Prostate gland (tissue), 2 donors: Measurements from ENCODE around the gene EML4. TPM values are rescaled to one million over a fixed set of nuclear protein-coding genes. Genes with fewer than 3 reads are reported as not detected.
"Not testable (repeated sequence)": the region's sequence is repeated elsewhere in the genome, so short reads cannot be mapped to it uniquely, and the experiment has no call there.

Experiments
- DNase-seq: peaks from one replicate; pipeline ENCODE4 v3.0.0-alpha.2; 2019; ENCODE audit warnings: low spot score
- H3K27ac ChIP-seq, 2 donors: fragments of 200-600 bp; sonication (generic); 2 replicates each; pipeline ENCODE4 v1.5.1; 2017 to 2019
- H3K27me3 ChIP-seq: fragments of 200-600 bp; sonication (generic); replicated peaks from 2 replicates; pipeline ENCODE4 v1.5.1; 2019; ENCODE audit not compliant: insufficient read depth
- H3K36me3 ChIP-seq, 2 donors: fragments of 200-600 bp; sonication (generic); 1 replicate in 1 of 2; 2 replicates in 1 of 2; pipeline versions ENCODE4 v1.5.1 to v1.8.1; 2017 to 2019
- H3K4me1 ChIP-seq: fragments of 200-600 bp; sonication (generic); replicated peaks from 2 replicates; pipeline ENCODE4 v1.5.1; 2019
- H3K4me3 ChIP-seq, 2 donors: fragments of 200-600 bp; sonication (generic); 2 replicates each; pipeline ENCODE4 v1.5.1; 2017 to 2019
- H3K9me3 ChIP-seq: fragments of 200-600 bp; sonication (generic); 2 replicates; pipeline ENCODE4 v1.5.1; 2017
- CTCF ChIP-seq, 4 experiments: fragments of 200-600 bp in 2 of 4; fragments of 450-650 bp in 2 of 4; sonication (generic) in 2 of 4; IDR thresholded peaks; 1 replicate in 3 of 4; 2 replicates in 1 of 4; pipeline ENCODE4 v1.5.1; 2016 to 2019; ENCODE audit warnings: antibody characterized with exemption in 4 of 4, mild to moderate bottlenecking in 2 of 4, moderate library complexity in 2 of 4
- POLR2A ChIP-seq: fragments of 450-650 bp; IDR thresholded peaks from one replicate; pipeline ENCODE4 v1.6.1; 2016; ENCODE audit warnings: antibody characterized with exemption, mild to moderate bottlenecking
- POLR2AphosphoS5 ChIP-seq: sonication (generic); formaldehyde crosslinking; IDR thresholded peaks from one replicate; pipeline ENCODE4 v1.6.1; 2017; ENCODE audit warnings: antibody characterized with exemption
- WGBS: methylation state at CpG from one replicate; pipeline ENCODE4 v1.1.5; 2018; 5-methylcytosine and 5-hydroxymethylcytosine counted together
- intact Hi-C: fragments of 100-400 bp; cut with DNase I; formaldehyde crosslinking; loops from one replicate; pipeline ENCODE4 v1.14.2; 2022
- total RNA-seq, 2 donors: library from RNA; depleted of rRNA; stranded (reverse); fragments of >200 nt; gene quantifications; one replicate each; pipeline ENCODE4 v1.1.0, GENCODE V29; 2016

EML4 gene
- total RNA-seq, 2 donors from 2014 or later: 26.3 to 38.2 TPM

DNA sequence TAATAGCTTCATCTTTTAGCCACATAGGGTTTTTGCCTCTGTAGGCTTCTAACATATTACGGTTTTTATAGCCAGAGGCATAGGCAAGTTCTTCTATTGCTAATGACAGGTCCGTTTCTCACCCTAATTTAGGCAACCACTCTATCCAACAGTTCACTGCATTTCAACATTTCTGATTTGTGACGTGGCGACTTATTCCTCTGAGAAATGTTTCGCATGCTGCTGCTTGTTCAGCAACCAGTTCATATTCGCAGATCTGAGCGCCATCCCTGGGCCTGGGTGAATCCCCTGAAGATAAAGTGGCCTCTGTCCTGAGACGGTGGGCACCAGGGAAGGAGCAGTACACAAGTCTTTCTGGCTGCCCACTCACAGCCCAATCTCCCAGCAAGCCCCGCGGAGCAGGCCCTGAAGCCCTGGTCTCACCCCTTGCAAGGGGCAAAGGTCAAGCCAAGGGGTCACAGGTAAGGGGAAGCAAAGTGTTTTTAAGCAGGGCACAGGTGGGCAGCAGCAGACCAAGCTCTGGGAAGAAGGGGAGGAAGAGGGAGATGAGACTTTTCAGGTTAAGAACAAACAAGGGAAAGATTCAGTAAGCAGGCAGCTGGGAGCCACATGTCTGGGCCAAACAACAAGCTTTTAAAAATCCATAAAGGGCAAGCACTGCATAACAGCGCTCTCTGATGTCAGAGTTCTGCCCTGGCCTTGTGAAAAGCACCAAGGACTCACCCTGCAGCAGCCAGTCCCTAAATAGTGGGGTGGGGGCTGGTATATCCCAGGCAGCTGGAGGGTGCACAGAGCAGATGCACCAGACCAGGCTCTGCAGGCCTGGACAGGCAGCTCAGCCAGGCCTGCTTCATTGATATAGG, 202.7 kb downstream of the EML4 start:
- TF ChIP-seq CTCF (IDR thresholded peaks at IDR 0.05): no peak
- TF ChIP-seq POLR2AphosphoS5: peak; percentile 38
- no peak for TF ChIP-seq POLR2A
- intact Hi-C loops: no loop called here
- H3K4me3 ChIP-seq: no peak overlapping the region
- H3K27me3 ChIP-seq: no peaks in the 10 kb centered on the region
- 63% methylated on average over 11 of the region's 11 CpGs for WGBS
- peaks cover 23% of the 10 kb centered on the region for H3K4me1 ChIP-seq
- DNase-seq: peak; percentile 36
- no peaks in the 10 kb centered on the region for H3K36me3 ChIP-seq
- H3K27ac ChIP-seq: peak overlapping the region; percentile 28 to 56
- no peaks in the 10 kb centered on the region for H3K9me3 ChIP-seq

DNA sequence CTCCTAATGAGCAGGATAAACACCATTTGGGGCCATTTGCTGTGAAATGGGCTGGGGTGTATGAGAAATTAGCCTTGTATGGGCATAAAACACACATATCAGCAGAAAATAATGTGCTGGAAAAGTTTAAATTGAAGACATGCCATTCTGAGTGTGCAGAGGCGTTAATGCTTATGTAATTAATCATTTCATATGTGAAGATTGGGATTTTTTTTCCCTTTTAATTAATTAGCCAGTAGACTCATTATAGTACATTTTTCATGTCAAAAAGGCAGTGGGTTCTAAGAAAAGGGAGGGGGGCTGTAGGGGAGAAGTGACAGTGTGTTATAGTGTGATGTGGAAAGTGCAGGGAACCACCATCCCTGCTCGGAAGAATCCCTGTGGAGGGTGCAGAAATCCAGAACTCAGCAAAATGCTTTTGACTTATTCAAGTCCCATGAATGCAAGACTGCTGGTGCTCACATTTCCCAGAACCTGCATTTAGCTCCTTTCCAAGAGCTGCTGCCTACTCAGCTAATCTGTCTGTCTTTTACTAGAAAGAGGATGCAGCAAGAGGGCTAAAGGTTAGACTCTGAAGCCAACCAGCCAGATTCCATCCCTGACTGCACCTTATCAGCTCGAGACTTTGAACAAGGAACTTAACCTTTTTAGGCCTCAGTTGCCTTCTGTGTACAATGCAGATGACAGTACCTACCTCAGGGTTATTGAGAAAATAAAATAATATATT, 203.5 kb downstream of the EML4 start:
- Histone ChIP-seq H3K27ac (peak overlapping the region in 1 of 2 donors; percentile 28), H3K4me3 (no peak overlapping the region), H3K4me1 (peaks cover 18% of the 10 kb centered on the region), H3K9me3 (no peaks in the 10 kb centered on the region), H3K36me3 (no peaks in the 10 kb centered on the region), H3K27me3 (no peaks in the 10 kb centered on the region)
- intact Hi-C loops: no loop called here
- TF ChIP-seq POLR2A (no peak), CTCF (IDR thresholded peaks at IDR 0.05) (no peak), POLR2AphosphoS5 (no peak)
- DNase-seq: no peak
- 69% methylated on average over 3 of the region's 3 CpGs for WGBS

DNA sequence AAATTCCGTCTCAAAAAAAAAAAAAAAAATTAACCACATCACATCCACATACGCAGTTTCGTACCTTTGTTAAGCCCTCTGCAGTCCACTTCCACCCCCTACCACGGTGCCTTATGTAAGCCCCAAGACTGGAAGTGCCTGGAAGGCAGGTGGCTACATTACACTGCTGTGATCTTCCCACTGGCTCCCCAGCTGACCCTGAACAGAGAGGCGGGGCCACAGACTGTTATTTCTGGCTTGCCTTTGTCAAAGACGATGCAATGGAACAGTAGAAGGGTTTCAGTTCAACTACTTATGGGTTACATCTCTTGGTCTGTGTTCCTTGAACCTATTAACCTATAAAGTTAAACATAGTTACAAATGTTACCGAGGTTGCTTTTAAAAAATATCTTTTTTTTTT, 207.6 kb downstream of the EML4 start:
- Histone ChIP-seq H3K4me3 (no peak overlapping the region), H3K4me1 (peaks cover 6% of the 10 kb centered on the region), H3K9me3 (no peaks in the 10 kb centered on the region), H3K27ac (no peak overlapping the region), H3K27me3 (no peaks in the 10 kb centered on the region), H3K36me3 (no peaks in the 10 kb centered on the region)
- intact Hi-C loops: no loop called here
- WGBS: 84% methylated on average over 7 of the region's 7 CpGs
- no peak for TF ChIP-seq CTCF (IDR thresholded peaks at IDR 0.05)
- DNase-seq: no peak

DNA sequence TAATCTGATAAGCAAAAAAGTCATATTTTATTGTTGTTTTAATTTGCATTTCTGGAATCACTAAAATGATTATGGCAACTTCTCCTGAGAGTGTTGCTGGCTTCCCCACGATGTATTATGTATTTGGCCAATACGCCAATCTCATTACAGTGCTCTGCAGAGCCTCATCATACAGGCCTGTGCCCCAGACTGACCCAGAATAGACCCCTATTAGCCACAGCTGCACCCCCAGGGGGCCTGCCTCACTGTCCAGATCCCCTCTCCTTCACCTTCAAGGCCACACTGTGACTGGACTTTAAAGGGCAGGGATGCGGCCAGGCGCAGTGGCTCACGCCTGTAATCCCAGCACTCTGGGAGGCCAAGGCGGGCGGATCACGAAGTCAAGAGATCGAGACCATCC, 209.3 kb downstream of the EML4 start:
- intact Hi-C loops: no loop called here
- no peak for DNase-seq
- Histone ChIP-seq H3K27me3 (no peaks in the 10 kb centered on the region), H3K36me3 (no peaks in the 10 kb centered on the region), H3K4me1 (no peaks in the 10 kb centered on the region), H3K9me3 (no peaks in the 10 kb centered on the region), H3K4me3 (no peak overlapping the region), H3K27ac (no peak overlapping the region)
- 95% methylated on average over 9 of the region's 9 CpGs for WGBS
- TF ChIP-seq POLR2A: no peak
- TF ChIP-seq POLR2AphosphoS5: no peak

DNA sequence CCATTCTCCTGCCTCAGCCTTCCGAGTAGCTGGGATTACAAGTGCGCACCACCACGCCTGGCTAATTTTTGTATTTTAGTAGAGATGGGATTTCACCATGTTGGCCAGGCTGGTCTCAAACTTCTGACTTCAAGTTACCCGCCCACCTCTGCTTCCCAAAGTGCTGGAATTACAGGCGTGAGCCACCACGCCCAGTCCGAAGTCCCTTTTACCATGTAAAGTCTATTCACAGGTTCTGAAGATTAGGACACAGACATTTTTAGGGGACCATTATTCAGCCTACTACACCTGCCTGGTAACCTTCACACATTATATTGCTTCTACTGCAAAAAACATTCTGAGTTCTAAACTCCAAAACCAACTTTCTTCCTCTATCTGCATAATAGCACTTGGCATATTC, 210.9 kb downstream of the EML4 start:
- H3K4me3 ChIP-seq, H3K4me1 ChIP-seq, H3K27ac ChIP-seq, H3K36me3 ChIP-seq, H3K9me3 ChIP-seq, H3K27me3 ChIP-seq, DNase-seq, intact Hi-C loops: not testable (repeated sequence)
- 96% methylated on average over 7 of the region's 7 CpGs for WGBS
